Camera-type eye (tissue), 1 donor: Measurements from ENCODE around the gene TTC31. TPM values are rescaled to one million over a fixed set of nuclear protein-coding genes. Genes with fewer than 3 reads are reported as not detected.

Experiments used
- total RNA-seq: library from RNA; depleted of rRNA; stranded (reverse); fragments of >200 nt; gene quantifications from one replicate; pipeline ENCODE4 v1.2.3, GENCODE V29; 2014

Gene TTC31
- total RNA-seq: 26.7 TPM

GRCh38 chr2:74482801-74483674, at the start of gene TTC31, which contains the start of gene CCDC142:
TSS of gene TTC31 (plus strand) at chr2:74483081. CDS start at chr2:74483096, 15 bp downstream.
TSS of gene CCDC142 (minus strand) at chr2:74482998. CDS start at chr2:74482837, 161 bp downstream.

GRCh38 chr2:74441690-74442482, 41.0 kb upstream of the TTC31 start, which contains the start of gene RTKN:
TSS of gene RTKN (minus strand) at chr2:74441937. CDS start at chr2:74441816, 121 bp downstream.

GRCh38 chr2:74454654-74455511, 28.0 kb upstream of the TTC31 start, which contains the start of gene INO80B:
TSS of gene INO80B (plus strand) at chr2:74455087. CDS start at chr2:74455117, 30 bp downstream.

GRCh38 chr2:74458132-74458937, 24.5 kb upstream of the TTC31 start, which contains the start of gene WBP1:
TSS of gene WBP1 (plus strand) at chr2:74458438. CDS start at chr2:74458603, 165 bp downstream.

GRCh38 chr2:74472086-74472944, 10.6 kb upstream of the TTC31 start, which contains the start of gene MRPL53:
TSS of gene MRPL53 (minus strand) at chr2:74472680. CDS start at chr2:74472660, 20 bp downstream.

GRCh38 chr2:74499267-74499939, 16.5 kb downstream of the TTC31 start, which contains the start of gene LBX2:
TSS of gene LBX2 (minus strand) at chr2:74499603. CDS start at chr2:74499537, 66 bp downstream.

GRCh38 chr2:74507145-74507925, 24.5 kb downstream of the TTC31 start, which contains the start of gene PCGF1:
TSS of gene PCGF1 (minus strand) at chr2:74507695. CDS start at chr2:74507668, 27 bp downstream.

GRCh38 chr2:74514368-74515270, 31.7 kb downstream of the TTC31 start, which contains the start of gene TLX2:
TSS of gene TLX2 (plus strand) at chr2:74514450. CDS start at chr2:74514807, 357 bp downstream.

GRCh38 chr2:74525717-74526648, 43.1 kb downstream of the TTC31 start, which contains the start of gene DQX1:
TSS of gene DQX1 (minus strand) at chr2:74526231. CDS start at chr2:74525729, 502 bp downstream.

GRCh38 chr2:74529357-74530238, 46.7 kb downstream of the TTC31 start, which contains the start of the genes AUP1 and HTRA2:
TSS of gene AUP1 (minus strand) at chr2:74529706. CDS start at chr2:74529629, 77 bp downstream.
TSS of gene HTRA2 (plus strand) at chr2:74529933. CDS start at chr2:74530007, 74 bp downstream.

